HUES64 (cell line): ENCODE measurements around the gene EPB41L4B.
"Not testable (repeated sequence)": the region's sequence is repeated elsewhere in the genome, so short reads cannot be mapped to it uniquely, and the experiment has no call there.

ENCODE experiments used
- H3K27ac ChIP-seq: 2 replicates; pipeline ENCODE4 v1.7.0; 2013; ENCODE audit warnings: low read depth, low read length, inconsistent platforms
- H3K27me3 ChIP-seq: 2 replicates; pipeline ENCODE4 v1.6.1; 2013; ENCODE audit warnings: mild to moderate bottlenecking, low read length; ENCODE audit not compliant: insufficient read depth
- H3K36me3 ChIP-seq: 2 replicates; pipeline ENCODE4 v1.6.1; 2013; ENCODE audit warnings: mild to moderate bottlenecking, low read length; ENCODE audit not compliant: insufficient read depth
- H3K4me1 ChIP-seq: 2 replicates; pipeline ENCODE4 v1.6.1; 2013; ENCODE audit warnings: mild to moderate bottlenecking, low read length, moderate library complexity; ENCODE audit not compliant: insufficient read depth
- H3K4me3 ChIP-seq: 2 replicates; pipeline ENCODE4 v1.5.1; 2013; ENCODE audit warnings: mild to moderate bottlenecking, low read length, moderate library complexity
- H3K9ac ChIP-seq: 2 replicates; pipeline ENCODE4 v1.6.1; 2013; ENCODE audit warnings: mild to moderate bottlenecking, low read depth, low read length
- H3K9me3 ChIP-seq: 2 replicates; pipeline ENCODE4 v1.6.1; 2013; ENCODE audit warnings: low read depth, low read length; ENCODE audit not compliant: insufficient read depth
- whole genome bisulfite sequencing: fragments of 150-250, 120-280 bp; methylation state at CpG from one replicate; pipeline ENCODE4 v1.1.7; 2013; ENCODE audit warnings: missing lambda C conversion rate; 5-methylcytosine and 5-hydroxymethylcytosine counted together

The EPB41L4B gene

DNA sequence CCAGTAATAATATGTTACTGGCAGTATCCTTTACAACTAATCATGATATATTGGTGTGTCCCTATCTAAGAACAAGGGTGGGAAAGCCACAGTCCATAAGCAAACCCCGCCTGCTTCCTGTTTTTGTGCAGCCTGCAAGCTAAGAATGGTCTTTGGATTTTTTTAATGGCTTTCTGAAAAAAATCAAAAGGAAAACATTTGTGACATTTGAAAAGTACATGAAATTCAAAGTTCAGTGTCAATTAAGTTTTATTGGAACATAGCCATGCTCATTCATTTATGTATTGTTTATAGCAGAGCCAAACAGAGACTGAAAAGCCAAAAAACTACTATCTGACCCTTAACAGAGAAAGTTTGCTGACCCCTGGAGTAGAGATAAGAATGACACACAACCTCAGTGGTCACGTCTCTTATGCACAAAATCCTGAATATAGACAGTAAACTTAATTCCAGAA is 188.3 kb downstream of the EPB41L4B start:
- H3K36me3 ChIP-seq, result no peaks in the 10 kb centered on the region
- H3K27me3 ChIP-seq, result no peaks in the 10 kb centered on the region
- no peak overlapping the region for H3K4me3 ChIP-seq
- WGBS, result 91% methylated on average over 2 of the region's 2 CpGs
- H3K9me3 ChIP-seq, result no peaks in the 10 kb centered on the region
- H3K4me1 ChIP-seq, result no peaks in the 10 kb centered on the region
- no peak overlapping the region for H3K27ac ChIP-seq
- H3K9ac ChIP-seq, result no peak overlapping the region

DNA sequence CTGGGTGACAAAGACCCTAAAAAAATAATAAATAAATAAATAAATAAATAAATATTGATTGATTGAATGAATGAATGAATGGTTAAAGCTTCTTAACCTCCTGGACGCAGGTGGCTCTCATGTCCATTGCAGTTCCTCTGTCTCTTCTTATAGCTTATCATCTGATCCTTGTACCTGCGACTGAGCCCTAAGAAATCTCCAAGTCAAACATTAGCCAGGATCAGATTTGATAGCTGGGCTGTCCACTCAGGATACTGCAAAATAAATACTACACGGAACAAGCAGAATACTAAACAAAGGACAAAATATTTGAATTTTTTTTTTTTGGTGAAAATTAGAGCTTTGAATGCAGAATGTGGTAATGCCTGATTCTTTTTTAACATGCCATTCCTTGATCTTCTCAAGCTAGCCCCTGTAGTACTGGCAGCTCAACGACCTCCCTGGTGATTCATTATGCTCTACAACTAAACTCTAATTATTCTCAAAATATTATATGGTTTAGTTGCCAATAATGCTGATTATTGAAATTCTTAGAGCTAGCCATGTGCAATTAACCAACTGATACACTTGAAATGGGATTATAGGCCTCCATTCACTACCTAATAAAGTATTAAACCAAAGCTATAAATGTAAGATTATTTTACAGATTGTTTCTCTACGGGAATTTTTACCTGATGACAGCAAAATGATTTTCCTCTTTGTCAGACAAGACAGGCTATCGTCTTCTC is 191.2 kb downstream of the EPB41L4B start:
- Histone ChIP-seq H3K9me3 (no peaks in the 10 kb centered on the region), H3K9ac (no peak overlapping the region)
- WGBS, result 98% methylated on average over 5 of the region's 6 CpGs

DNA sequence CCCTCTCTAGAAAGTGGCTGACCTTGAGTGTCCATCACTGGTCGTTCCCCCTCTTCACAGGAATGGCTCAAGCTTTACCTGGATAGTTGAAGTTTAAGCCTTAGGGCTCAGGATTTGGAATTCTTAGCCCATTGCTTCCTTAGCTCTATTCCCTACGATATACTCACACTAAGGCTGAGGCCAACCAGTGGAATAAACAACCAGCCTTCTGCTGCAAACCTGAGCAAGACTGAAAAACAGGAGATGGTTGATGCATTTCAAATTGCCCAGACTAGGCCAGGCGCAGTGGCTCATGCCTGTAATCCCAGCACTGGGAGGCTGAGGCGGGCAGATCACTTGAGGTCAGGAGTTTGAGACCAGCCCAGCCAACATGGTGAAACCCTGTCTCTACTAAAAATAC is 194.2 kb downstream of the EPB41L4B start:
- not testable (repeated sequence) for H3K9me3 ChIP-seq, H3K27me3 ChIP-seq, H3K27ac ChIP-seq, H3K4me3 ChIP-seq, H3K36me3 ChIP-seq, H3K9ac ChIP-seq, H3K4me1 ChIP-seq
- 94% methylated on average over 4 of the region's 4 CpGs for WGBS

More for the DNA sequence above, 191.2 kb downstream of the EPB41L4B start:
- Histone ChIP-seq H3K27ac (no peak overlapping the region), H3K27me3 (no peaks in the 10 kb centered on the region), H3K36me3 (no peaks in the 10 kb centered on the region), H3K4me1 (no peaks in the 10 kb centered on the region), H3K4me3 (no peak overlapping the region)

DNA sequence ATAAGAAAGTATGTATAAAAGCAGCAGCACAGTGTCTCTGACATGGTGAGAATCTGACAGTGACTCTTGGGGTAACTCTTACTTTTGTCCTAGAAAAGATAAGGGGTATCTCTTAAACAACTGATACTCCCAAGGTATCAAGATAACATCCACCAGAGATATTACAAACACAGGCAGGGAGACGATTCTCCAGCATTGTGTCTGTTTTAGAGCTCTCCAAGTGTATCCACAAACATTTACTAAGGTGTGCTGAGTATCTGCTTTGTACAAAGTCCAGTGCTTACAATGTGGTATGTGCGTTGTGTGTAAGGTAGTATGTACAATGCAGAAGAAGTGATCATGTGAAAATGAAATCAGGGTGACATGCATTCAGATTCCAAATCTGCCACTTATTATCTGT is 196.7 kb downstream of the EPB41L4B start:
- H3K36me3 ChIP-seq, result no peaks in the 10 kb centered on the region
- peaks cover 15% of the 10 kb centered on the region for H3K4me1 ChIP-seq
- H3K9ac ChIP-seq, result no peak overlapping the region
- H3K9me3 ChIP-seq, result no peaks in the 10 kb centered on the region
- no peak overlapping the region for H3K27ac ChIP-seq
- no peaks in the 10 kb centered on the region for H3K27me3 ChIP-seq
- no peak overlapping the region for H3K4me3 ChIP-seq
- 88% methylated on average over 2 of the region's 2 CpGs for WGBS

DNA sequence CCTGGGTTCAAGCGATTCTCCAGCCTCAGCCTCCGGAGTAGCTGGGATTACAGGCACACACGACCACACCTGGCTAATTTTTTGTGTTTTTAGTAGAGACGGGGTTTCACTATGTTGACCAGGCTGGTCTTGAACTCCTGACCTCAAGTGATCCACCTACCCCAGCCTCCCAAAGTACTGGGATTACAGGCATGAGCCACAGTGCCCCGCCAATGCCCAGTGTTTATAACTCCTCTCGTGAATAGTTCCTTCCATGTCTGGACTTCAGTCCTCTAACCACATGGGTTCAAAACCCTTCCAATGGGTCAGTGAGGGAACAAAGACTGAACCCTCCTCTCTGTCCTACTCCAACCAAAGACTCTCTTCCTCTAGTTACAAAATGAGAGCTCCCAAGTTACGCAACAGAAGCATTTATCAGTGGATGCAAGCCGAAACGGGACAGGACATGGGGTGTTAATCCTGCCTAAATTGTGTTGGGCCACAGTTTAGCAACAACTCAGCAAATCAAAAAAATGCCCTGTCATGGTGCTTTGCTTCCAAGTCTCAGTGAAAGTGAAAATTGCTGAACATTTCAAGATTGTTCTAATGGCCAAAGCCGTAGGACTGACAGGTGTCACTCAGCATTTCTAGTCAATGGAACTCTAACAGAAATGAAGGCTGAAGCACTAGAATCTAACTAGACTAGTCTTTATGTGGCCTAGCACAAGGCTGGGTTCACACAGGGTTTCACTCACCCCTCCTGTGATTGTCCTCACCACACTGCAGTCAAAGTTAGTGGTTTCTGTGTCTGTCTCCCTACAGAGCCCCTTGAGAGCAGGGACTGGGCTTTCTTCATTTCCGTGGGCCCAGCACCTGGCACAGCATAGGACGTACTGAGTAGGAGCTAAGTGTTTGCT is 197.9 kb downstream of the EPB41L4B start:
- Histone ChIP-seq H3K36me3 (peaks cover under 1% of the 10 kb centered on the region; the same call in 1 of the 2 replicates), H3K27ac (no peak overlapping the region), H3K9me3 (no peaks in the 10 kb centered on the region), H3K27me3 (no peaks in the 10 kb centered on the region), H3K4me1 (peaks cover 19% of the 10 kb centered on the region), H3K4me3 (no peak overlapping the region), H3K9ac (no peak overlapping the region)
- 91% methylated on average over 12 of the region's 12 CpGs for WGBS
